SK-N-SH (cell line): ENCODE results near the gene TOM1L2. TPM values are rescaled to one million over a fixed set of nuclear protein-coding genes. Genes with fewer than 3 reads are reported as not detected.

Experiments used
- CTCF ChIA-PET: fragments of 300-600, 350-600 bp; formaldehyde crosslinking; extraction: SDS; loops from one replicate; lab custom pipeline; 2021; lab: Yijun Ruan, JAX
- POLR2A ChIA-PET: fragments of 350-600 bp; sonication (Branson Sonifier 250); formaldehyde crosslinking; extraction: SDS; loops from one replicate; lab custom pipeline; 2020; ENCODE audit warnings: antibody characterized with exemption, inconsistent platforms; lab: Yijun Ruan, JAX
- DNase-seq: peaks from one replicate; pipeline ENCODE4 v3.0.0; 2012
- H2AFZ ChIP-seq: fragments of 200-600 bp; sonication (generic); 2 replicates; pipeline ENCODE4 v1.8.1; 2016; ENCODE audit warnings: antibody characterized with exemption, mild to moderate bottlenecking, low read depth
- H3F3A ChIP-seq: fragments of 200-600 bp; sonication (generic); replicated peaks from 2 replicates; pipeline ENCODE3; 2016; ENCODE audit warnings: antibody characterized with exemption, mild to moderate bottlenecking; ENCODE audit not compliant: insufficient read depth
- H3K27ac ChIP-seq, 2 experiments: fragments of 200-500 bp in 1 of 2; fragments of 200-600 bp in 1 of 2; sonication (Bioruptor generic) in 1 of 2; sonication (generic), shearing (Covaris generic) in 1 of 2; 2 replicates each; pipeline versions ENCODE4 v1.5.1 to v1.6.1; 2014 to 2016; ENCODE audit warnings: low read depth in 2 of 2, inconsistent platforms in 1 of 2, low read length in 1 of 2, mild to moderate bottlenecking in 1 of 2, mixed read lengths in 1 of 2
- H3K27me3 ChIP-seq: fragments of 200-600 bp; sonication (generic), shearing (Covaris generic); 2 replicates; pipeline ENCODE4 v1.6.1; 2016; ENCODE audit warnings: mixed run types; ENCODE audit not compliant: insufficient read depth
- H3K36me3 ChIP-seq, 2 experiments: fragments of 200-500 bp in 1 of 2; fragments of 200-600 bp in 1 of 2; sonication (Bioruptor generic) in 1 of 2; sonication (generic) in 1 of 2; replicated peaks in 1 of 2; 2 replicates each; pipeline versions ENCODE3 to v1.5.1; 2014 to 2016; ENCODE audit warnings: low read length in 1 of 2, mild to moderate bottlenecking in 1 of 2; ENCODE audit not compliant: insufficient read depth in 2 of 2, control insufficient read depth in 1 of 2
- H3K4me1 ChIP-seq, 2 experiments: fragments of 200-500 bp in 1 of 2; fragments of 200-600 bp in 1 of 2; sonication (Bioruptor generic) in 1 of 2; sonication (generic), shearing (Covaris generic) in 1 of 2; 2 replicates each; pipeline versions ENCODE4 v1.5.1 to v1.6.1; 2014 to 2016; ENCODE audit warnings: low read depth in 1 of 2, low read length in 1 of 2, mixed run types in 1 of 2; ENCODE audit not compliant: insufficient read depth in 2 of 2, control insufficient read depth in 1 of 2
- H3K4me2 ChIP-seq: fragments of 200-600 bp; sonication (generic), shearing (Covaris generic); 2 replicates; pipeline ENCODE4 v1.6.1; 2017; ENCODE audit warnings: mixed run types
- H3K4me3 ChIP-seq, 2 experiments: fragments of 200-500 bp in 1 of 2; fragments of 200-600 bp in 1 of 2; sonication (Bioruptor generic) in 1 of 2; sonication (generic), shearing (Covaris generic) in 1 of 2; 2 replicates each; pipeline versions ENCODE4 v1.5.1 to v1.8.1; 2014 to 2016; ENCODE audit warnings: low read depth in 2 of 2, inconsistent platforms in 1 of 2, low read length in 1 of 2, mild to moderate bottlenecking in 1 of 2, mixed read lengths in 1 of 2, moderate library complexity in 1 of 2
- H3K79me2 ChIP-seq: fragments of 200-600 bp; sonication (generic); 2 replicates; pipeline ENCODE4 v1.8.1; 2017; ENCODE audit warnings: mild to moderate bottlenecking; ENCODE audit not compliant: insufficient read depth
- H3K9ac ChIP-seq: fragments of 200-600 bp; sonication (generic); 2 replicates; pipeline ENCODE4 v1.6.1; 2017; ENCODE audit warnings: mixed run types
- H3K9me2 ChIP-seq: fragments of 200-600 bp; sonication (generic); 2 replicates; pipeline ENCODE4 v1.6.1; 2017; ENCODE audit warnings: mixed run types
- H3K9me3 ChIP-seq: fragments of 200-600 bp; sonication (generic); 2 replicates; pipeline ENCODE4 v1.6.1; 2017; ENCODE audit warnings: mixed run types, mild to moderate bottlenecking, moderate library complexity
- H4K20me1 ChIP-seq: fragments of 200-600 bp; sonication (generic); 2 replicates; pipeline ENCODE4 v1.6.1; 2017; ENCODE audit warnings: mild to moderate bottlenecking, mixed run types; ENCODE audit not compliant: insufficient read depth
- CHD2 ChIP-seq: fragments of 150-350 bp; IDR thresholded peaks from 2 replicates; pipeline ENCODE4 v1.6.1; 2018; ENCODE audit warnings: low read length; ENCODE audit not compliant: partially characterized antibody
- FOSL2 ChIP-seq: IDR thresholded peaks from 2 replicates; pipeline ENCODE4 v1.4.0; 2012; ENCODE audit warnings: low read depth, mild to moderate bottlenecking, moderate library complexity, borderline replicate concordance
- FOXJ3 ChIP-seq: sonication (generic); formaldehyde crosslinking; IDR thresholded peaks from 2 replicates; pipeline ENCODE4 v1.5.1; 2020; ENCODE audit warnings: mild to moderate bottlenecking, missing genetic modification reagents
- FOXM1 ChIP-seq: IDR thresholded peaks from 2 replicates; pipeline ENCODE4 v1.4.0; 2012; ENCODE audit warnings: low read depth, mild to moderate bottlenecking
- GABPA ChIP-seq: IDR thresholded peaks from 2 replicates; pipeline ENCODE4 v1.4.0; 2012; ENCODE audit warnings: low read depth, mild to moderate bottlenecking
- GATA2 ChIP-seq: sonication (generic); formaldehyde crosslinking; IDR thresholded peaks from 2 replicates; pipeline ENCODE4 v1.5.0; 2020; ENCODE audit warnings: mild to moderate bottlenecking, missing genetic modification reagents
- JUND ChIP-seq: IDR thresholded peaks from 2 replicates; pipeline ENCODE4 v1.4.0; 2012
- MAX ChIP-seq: IDR thresholded peaks from 2 replicates; pipeline ENCODE4 v1.4.0; 2012; ENCODE audit warnings: low read depth
- NFIC ChIP-seq: IDR thresholded peaks from 2 replicates; pipeline ENCODE4 v1.4.0; 2012; ENCODE audit warnings: borderline replicate concordance
- NRF1 ChIP-seq: IDR thresholded peaks from 2 replicates; pipeline ENCODE4 v1.6.1; 2012; ENCODE audit warnings: low read depth, mild to moderate bottlenecking, low read length
- RAD21 ChIP-seq: IDR thresholded peaks from 2 replicates; pipeline ENCODE4 v1.6.1; 2012; ENCODE audit warnings: mild to moderate bottlenecking, low read length
- REST ChIP-seq: IDR thresholded peaks from 2 replicates; pipeline ENCODE4 v1.6.1; 2012; ENCODE audit warnings: mild to moderate bottlenecking, low read depth, low read length, moderate library complexity
- RXRA ChIP-seq: IDR thresholded peaks from 2 replicates; pipeline ENCODE4 v1.4.0; 2012; ENCODE audit warnings: low read depth, mild to moderate bottlenecking, borderline replicate concordance
- SIN3A ChIP-seq: IDR thresholded peaks from 2 replicates; pipeline ENCODE4 v1.6.1; 2012; ENCODE audit warnings: low read depth, mild to moderate bottlenecking, low read length, moderate library complexity, borderline replicate concordance
- SMC3 ChIP-seq: IDR thresholded peaks from 2 replicates; pipeline ENCODE4 v1.6.1; 2012; ENCODE audit warnings: low read depth, low read length, improper control_type of control experiment
- TAF1 ChIP-seq: IDR thresholded peaks from 2 replicates; pipeline ENCODE4 v1.6.1; 2012; ENCODE audit warnings: low read depth, mild to moderate bottlenecking, low read length, moderate library complexity, borderline replicate concordance
- TEAD4 ChIP-seq: IDR thresholded peaks from 2 replicates; pipeline ENCODE4 v1.4.0; 2012; ENCODE audit warnings: mild to moderate bottlenecking, borderline replicate concordance; ENCODE audit not compliant: insufficient read depth
- USF1 ChIP-seq: IDR thresholded peaks from 2 replicates; pipeline ENCODE4 v1.4.0; 2012; ENCODE audit warnings: low read depth, borderline replicate concordance
- WGBS: methylation state at CpG from one replicate; pipeline ENCODE4 v1.1.6; 2017; ENCODE audit warnings: low lambda C conversion rate; 5-methylcytosine and 5-hydroxymethylcytosine counted together
- polyA plus RNA-seq, 3 experiments: library from polyadenylated mRNA; depleted of rRNA; stranded (reverse); fragments of >200 nt; gene quantifications; 2 replicates each; pipeline ENCODE4 v1.2.3, GENCODE V29; 2012

The TOM1L2 gene
- polyA plus RNA-seq, 1 of the 3 experiments (the other 2 are of a cell fraction) = 85.4 TPM

DNA sequence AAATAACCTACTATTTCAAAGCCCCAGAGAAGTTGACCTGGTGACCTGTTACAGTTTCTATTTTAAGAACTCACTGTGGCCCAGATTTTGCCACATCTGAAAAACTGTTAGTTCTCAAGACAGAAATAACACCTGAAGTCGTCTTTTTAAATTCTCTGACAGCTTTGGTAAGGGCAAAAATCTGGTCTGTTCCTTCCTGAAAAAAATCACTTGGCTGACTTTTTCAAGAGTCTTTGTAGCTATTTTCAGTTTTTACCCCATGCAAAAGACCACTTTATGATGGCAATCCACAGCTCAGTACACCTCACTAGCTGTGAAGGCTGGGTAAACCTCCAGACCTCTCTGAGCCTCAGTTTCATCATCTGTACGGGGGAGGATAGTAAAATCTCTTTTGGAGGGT, 74.8 kb downstream of the TOM1L2 start:
- 0 out of 2 replicates have a peak, but pooled peaks cover 6% of the 10 kb centered on the region for H3K79me2 ChIP-seq
- no peaks in the 10 kb centered on the region for H3K9me3 ChIP-seq
- ChIA-PET CTCF (interaction anchor here (1.4 kb wide), 1 partner anchor 22 kb away, joined by 7 read pairs; no protein-coding TSS in a partner anchor), POLR2A (no interaction called here)
- H3K9ac ChIP-seq = no peak overlapping the region
- H3K4me2 ChIP-seq = no peak overlapping the region
- H3K27ac ChIP-seq = no peak overlapping the region
- no peaks in the 10 kb centered on the region for H3K9me2 ChIP-seq
- peaks cover 25% of the 10 kb centered on the region for H3F3A ChIP-seq
- no peak overlapping the region for H3K4me3 ChIP-seq
- H3K27me3 ChIP-seq = no peaks in the 10 kb centered on the region
- peaks cover 16 to 29% of the 10 kb centered on the region in 2 experiments for H3K4me1 ChIP-seq
- DNase-seq = no peak
- H3K36me3 ChIP-seq = peaks cover 36 to 58% of the 10 kb centered on the region in 2 experiments
- TF ChIP-seq RAD21 = no peak
- no peak for TF ChIP-seq FOXJ3 (CRISPR knock-in tag)
- TF ChIP-seq FOXM1 = no peak
- TF ChIP-seq RXRA = no peak
- no peak for TF ChIP-seq REST
- no peak for TF ChIP-seq JUND
- no peak for TF ChIP-seq MAX
- no peak for TF ChIP-seq NRF1
- no peak for TF ChIP-seq SMC3
- TF ChIP-seq TAF1 = no peak
- TF ChIP-seq USF1 = no peak
- H4K20me1 ChIP-seq = no peaks in the 10 kb centered on the region
- WGBS = 88% methylated on average over 2 of the region's 2 CpGs
- no peak overlapping the region for H2AFZ ChIP-seq

- ChIA-PET CTCF (interaction anchor here (1.4 kb wide), 1 partner anchor 22 kb away, joined by 7 read pairs; no protein-coding TSS in a partner anchor), POLR2A (no interaction called here)
- Histone ChIP-seq H3K4me1 (peaks cover 16 to 25% of the 10 kb centered on the region in 2 experiments), H2AFZ (no peak overlapping the region), H3K4me2 (no peak overlapping the region), H3K9me2 (no peaks in the 10 kb centered on the region), H3K9ac (no peak overlapping the region), H3F3A (peaks cover 21% of the 10 kb centered on the region), H3K4me3 (no peak overlapping the region), H3K27me3 (no peaks in the 10 kb centered on the region), H3K9me3 (no peaks in the 10 kb centered on the region), H3K27ac (no peak overlapping the region), H4K20me1 (no peaks in the 10 kb centered on the region), H3K36me3 (peaks cover 36 to 58% of the 10 kb centered on the region in 2 experiments), H3K79me2 (0 out of 2 replicates have a peak, but pooled peaks cover 6% of the 10 kb centered on the region)
- WGBS = 92% methylated on average over 8 of the region's 8 CpGs
- DNase-seq = no peak
- no peak for TF ChIP-seq USF1
- TF ChIP-seq REST = no peak
- no peak for TF ChIP-seq NFIC
- no peak for TF ChIP-seq CHD2
- no peak for TF ChIP-seq MAX
- TF ChIP-seq FOSL2 = no peak
- no peak for TF ChIP-seq GATA2 (CRISPR knock-in tag)
- no peak for TF ChIP-seq SIN3A
- TF ChIP-seq TEAD4 = no peak
- TF ChIP-seq SMC3 = no peak
- TF ChIP-seq GABPA = no peak
- no peak for TF ChIP-seq FOXM1
- TF ChIP-seq JUND = no peak
Measured at GRCh38 chr17:17896746-17897145, 75.5 kb downstream of the TOM1L2 start.
